T-cell (primary cell): ENCODE data around the gene LAIR1. TPM values are rescaled to one million over a fixed set of nuclear protein-coding genes. Genes with fewer than 3 reads are reported as not detected.
A peak's percentile ranks its signal among the peaks of the same experiment; 100 is the strongest.

Experiments
- ATAC-seq, 4 experiments: fragments of 200-7000 bp in 3 of 4; fragments of 150-1000 bp in 1 of 4; cut with Tn5 transposase; replicated peaks in 1 of 4; 1 replicate in 3 of 4; 2 replicates in 1 of 4; pipeline ENCODE4 v1.10.0; 2021; ENCODE audit warnings: moderate library complexity in 3 of 4, mild to moderate bottlenecking in 2 of 4, moderate number of reproducible peaks in 1 of 4
- CTCF ChIA-PET, 2 donors: fragments of 300-600 bp; sonication (Branson Sonifier 250); formaldehyde crosslinking; loops; one replicate each; lab custom pipeline; 2022; ENCODE audit warnings: antibody characterized with exemption in 2 of 2; lab: Charles Lee
- POLR2A ChIA-PET, 2 donors: fragments of 300-600 bp; sonication (Branson Sonifier 250); formaldehyde crosslinking; loops; one replicate each; lab custom pipeline; 2022; ENCODE audit warnings: antibody characterized with exemption in 2 of 2; lab: Charles Lee
- DNase-seq, 35 experiments: peaks; one replicate each; pipeline versions ENCODE4 v3.0.0 to v3.0.0-alpha.2; 2013 to 2023
- H3K27ac ChIP-seq: one replicate; pipeline ENCODE4 v1.5.1; 2013; ENCODE audit warnings: low read length
- H3K27me3 ChIP-seq, 2 experiments: replicated peaks in 1 of 2; 1 replicate in 1 of 2; 2 replicates in 1 of 2; pipeline versions ENCODE4 v1.6.1 to v1.7.0; 2013; ENCODE audit warnings: low read length in 1 of 2, mixed read lengths in 1 of 2; ENCODE audit not compliant: control insufficient read depth in 2 of 2, insufficient read depth in 2 of 2; ENCODE audit errors: extremely low read depth in 1 of 2
- H3K36me3 ChIP-seq, 2 donors: 1 replicate in 1 of 2; 2 replicates in 1 of 2; pipeline versions ENCODE4 v1.6.1 to v1.7.0; 2013; ENCODE audit warnings: low read length in 1 of 2; ENCODE audit not compliant: control insufficient read depth in 2 of 2, insufficient read depth in 1 of 2; ENCODE audit errors: extremely low read depth in 1 of 2
- H3K4me1 ChIP-seq, 2 experiments: 1 replicate in 1 of 2; 2 replicates in 1 of 2; pipeline versions ENCODE4 v1.6.1 to v1.7.0; 2013; ENCODE audit warnings: low read length in 2 of 2, mixed read lengths in 1 of 2; ENCODE audit not compliant: insufficient read depth in 2 of 2, control insufficient read depth in 1 of 2; ENCODE audit errors: extremely low read depth in 1 of 2
- H3K4me3 ChIP-seq, 2 donors: 1 replicate in 1 of 2; 2 replicates in 1 of 2; pipeline versions ENCODE4 v1.5.1 to v1.7.0; 2013; ENCODE audit warnings: mild to moderate bottlenecking in 2 of 2, low read length in 1 of 2, moderate library complexity in 1 of 2; ENCODE audit not compliant: control insufficient read depth in 1 of 2; ENCODE audit errors: extremely low read depth in 1 of 2
- H3K9me3 ChIP-seq: 2 replicates; pipeline ENCODE4 v1.7.0; 2013
- H3K27ac Mint-ChIP-seq, 2 donors: one replicate each; pipeline ENCODE4 v1.8.0; 2020 to 2021; ENCODE audit warnings: mild to moderate bottlenecking in 2 of 2, mixed read lengths in 2 of 2
- H3K27me3 Mint-ChIP-seq, 2 donors: one replicate each; pipeline ENCODE4 v1.8.0; 2021 to 2022; ENCODE audit warnings: mixed read lengths in 2 of 2
- H3K36me3 Mint-ChIP-seq: one replicate; pipeline ENCODE4 v1.8.0; 2021; ENCODE audit warnings: mixed read lengths
- H3K4me1 Mint-ChIP-seq, 3 donors: one replicate each; pipeline ENCODE4 v1.8.0; 2020 to 2022; ENCODE audit warnings: mixed read lengths in 3 of 3, mild to moderate bottlenecking in 1 of 3
- H3K4me3 Mint-ChIP-seq, 3 donors: one replicate each; pipeline ENCODE4 v1.8.0; 2020 to 2022; ENCODE audit warnings: mild to moderate bottlenecking in 3 of 3, mixed read lengths in 3 of 3, moderate library complexity in 3 of 3
- H3K9me3 Mint-ChIP-seq, 3 donors: one replicate each; pipeline ENCODE4 v1.8.0; 2020 to 2022; ENCODE audit warnings: mixed read lengths in 3 of 3
- WGBS: methylation state at CpG from one replicate; pipeline ENCODE4 v1.1.5; 2013; ENCODE audit warnings: missing lambda C conversion rate; ENCODE audit not compliant: insufficient coverage; 5-methylcytosine and 5-hydroxymethylcytosine counted together
- total RNA-seq, 35 experiments: library from RNA in 6 of 35; stranded (reverse) in 6 of 35; fragments of 120-200 nt in 1 of 35; gene quantifications; one replicate each; pipeline versions ENCODE4 v1.2.1 to v1.2.4 and lab custom pipeline; 2013 to 2026

Gene LAIR1
- total RNA-seq, 5 donors from 2014 or later (not counting 1 experiment from before 2014, with no cell fraction given): 40.2 to 66.0 (median 59.7) TPM

GRCh38 chr19:54316746-54317107 lies 48.0 kb downstream of the LAIR1 start:
- ATAC-seq: no peak
- Histone ChIP-seq H3K36me3 (no peaks in the 10 kb centered on the region), H3K9me3 (no peaks in the 10 kb centered on the region), H3K4me1 (peaks cover 0 to 5% of the 10 kb centered on the region in 2 experiments), H3K27me3 (peaks cover 0 to 48% of the 10 kb centered on the region in 2 experiments), H3K4me3 (no peak overlapping the region), H3K27ac (no peak overlapping the region)
- peak in 1 of 35 experiments; percentile 21 for DNase-seq
- Mint-ChIP-seq H3K27ac (no peak overlapping the region), H3K36me3 (no peaks in the 10 kb centered on the region), H3K4me3 (no peak overlapping the region), H3K9me3 (no peaks in the 10 kb centered on the region), H3K4me1 (peaks cover 0 to 2% (median 0%) of the 10 kb centered on the region in 3 donors), H3K27me3 (peaks cover 29 to 38% of the 10 kb centered on the region in 2 donors)
- POLR2A ChIA-PET: no interaction called here
- CTCF ChIA-PET: no interaction called here
- WGBS: 44% methylated on average over 9 of the region's 11 CpGs

GRCh38 chr19:54315956-54316355 lies 48.8 kb downstream of the LAIR1 start:
- Mint-ChIP-seq H3K27ac (no peak overlapping the region), H3K27me3 (peaks cover 28 to 42% of the 10 kb centered on the region in 2 donors), H3K4me3 (no peak overlapping the region), H3K4me1 (peaks cover 0 to 2% (median 0%) of the 10 kb centered on the region in 3 donors), H3K9me3 (no peaks in the 10 kb centered on the region), H3K36me3 (no peaks in the 10 kb centered on the region)
- H3K27me3 ChIP-seq: peaks cover 0 to 55% of the 10 kb centered on the region in 2 experiments
- H3K27ac ChIP-seq: no peak overlapping the region
- no peak for DNase-seq
- H3K9me3 ChIP-seq: no peaks in the 10 kb centered on the region
- POLR2A ChIA-PET: no interaction called here
- ATAC-seq: no peak
- 100% methylated on average over 1 of the region's 10 CpGs for WGBS
- H3K4me3 ChIP-seq: no peak overlapping the region
- no peaks in the 10 kb centered on the region for H3K36me3 ChIP-seq
- peaks cover 0 to 5% of the 10 kb centered on the region in 2 experiments for H3K4me1 ChIP-seq
- CTCF ChIA-PET: no interaction called here

GRCh38 chr19:54312436-54313377 lies 52.0 kb downstream of the LAIR1 start, which contains the start of gene LILRA5:
Gene LILRA5, minus strand, starts transcription at chr19:54313166. Its CDS starts 147 bp downstream, at chr19:54313019.
- Mint-ChIP-seq H3K9me3 (no peaks in the 10 kb centered on the region), H3K4me1 (peaks cover 0 to 2% (median 0%) of the 10 kb centered on the region in 3 donors), H3K27ac (no peak within 1 kb of the TSS), H3K27me3 (peaks cover 27 to 51% of the 10 kb centered on the region in 2 donors), H3K36me3 (no peaks in the 10 kb centered on the region), H3K4me3 (no peak within 1 kb of the TSS)
- peak in 1 of 35 experiments; percentile 42 for DNase-seq
- Histone ChIP-seq H3K27ac (no peak within 1 kb of the TSS), H3K27me3 (peaks cover 0 to 56% of the 10 kb centered on the region in 2 experiments), H3K9me3 (no peaks in the 10 kb centered on the region), H3K36me3 (no peaks in the 10 kb centered on the region), H3K4me1 (peaks cover 0 to 5% of the 10 kb centered on the region in 2 experiments), H3K4me3 (no peak within 1 kb of the TSS)
- 16% methylated on average over 11 of the region's 13 CpGs for WGBS
- ChIA-PET CTCF (no interaction called here), POLR2A (no interaction called here)
- ATAC-seq: no peak

- 77% methylated on average over 4 of the region's 6 CpGs for WGBS
- Histone ChIP-seq H3K36me3 (no peaks in the 10 kb centered on the region), H3K27ac (no peak overlapping the region), H3K4me1 (peaks cover 0 to 5% of the 10 kb centered on the region in 2 experiments), H3K4me3 (no peak overlapping the region), H3K9me3 (no peaks in the 10 kb centered on the region), H3K27me3 (peaks cover 0 to 56% of the 10 kb centered on the region in 2 experiments)
- ChIA-PET CTCF (interaction anchor here in 1 of 2 donors (0.6 kb wide), 1 partner anchor 311 kb away, joined by 3 read pairs; no protein-coding TSS in a partner anchor), POLR2A (no interaction called here)
- DNase-seq (no peak), ATAC-seq (no peak)
- H3K36me3 Mint-ChIP-seq: no peaks in the 10 kb centered on the region
- H3K27me3 Mint-ChIP-seq: peaks cover 27 to 47% of the 10 kb centered on the region in 2 donors
- H3K4me1 Mint-ChIP-seq: peaks cover 0 to 2% (median 0%) of the 10 kb centered on the region in 3 donors
- H3K4me3 Mint-ChIP-seq: no peak overlapping the region
- no peak overlapping the region for H3K27ac Mint-ChIP-seq
- H3K9me3 Mint-ChIP-seq: no peaks in the 10 kb centered on the region
Measured at GRCh38 chr19:54312011-54312410, 52.7 kb downstream of the LAIR1 start.

GRCh38 chr19:54311486-54311885 lies 53.2 kb downstream of the LAIR1 start:
- H3K27me3 ChIP-seq: peaks cover 0 to 56% of the 10 kb centered on the region in 2 experiments
- DNase-seq (no peak), ATAC-seq (no peak)
- ChIA-PET CTCF (interaction anchor here in 1 of 2 donors (0.6 kb wide), 1 partner anchor 311 kb away, joined by 3 read pairs; no protein-coding TSS in a partner anchor), POLR2A (no interaction called here)
- Mint-ChIP-seq H3K27ac (peak overlapping the region in 1 of 2 donors; percentile 21), H3K9me3 (no peaks in the 10 kb centered on the region), H3K4me1 (no peaks in the 10 kb centered on the region), H3K36me3 (no peaks in the 10 kb centered on the region), H3K27me3 (peaks cover 27 to 44% of the 10 kb centered on the region in 2 donors), H3K4me3 (no peak overlapping the region)
- WGBS: no CpG with 5 or more reads among the region's 5 CpGs
- H3K4me3 ChIP-seq: no peak overlapping the region
- H3K36me3 ChIP-seq: no peaks in the 10 kb centered on the region
- no peaks in the 10 kb centered on the region for H3K9me3 ChIP-seq
- H3K27ac ChIP-seq: no peak overlapping the region
- no peaks in the 10 kb centered on the region for H3K4me1 ChIP-seq

- H3K4me3 Mint-ChIP-seq: no peak overlapping the region
- POLR2A ChIA-PET: no interaction called here
- Histone ChIP-seq H3K4me1 (peaks cover 0 to under 1% of the 10 kb centered on the region in 2 experiments), H3K9me3 (no peaks in the 10 kb centered on the region), H3K36me3 (no peaks in the 10 kb centered on the region), H3K27me3 (peaks cover 0 to 59% of the 10 kb centered on the region in 2 experiments), H3K27ac (no peak overlapping the region), H3K4me3 (no peak overlapping the region)
- H3K27me3 Mint-ChIP-seq: peaks cover 20 to 40% of the 10 kb centered on the region in 2 donors
- no peak overlapping the region for H3K27ac Mint-ChIP-seq
- H3K4me1 Mint-ChIP-seq: peaks cover 0 to 4% (median 0%) of the 10 kb centered on the region in 3 donors
- no peaks in the 10 kb centered on the region for H3K36me3 Mint-ChIP-seq
- H3K9me3 Mint-ChIP-seq: no peaks in the 10 kb centered on the region
- DNase-seq: no peak
- WGBS: no CpG with 5 or more reads among the region's 5 CpGs
- ATAC-seq: no peak
- CTCF ChIA-PET: no interaction called here
Measured at GRCh38 chr19:54310543-54310942, 54.2 kb downstream of the LAIR1 start.
